Adrenal gland (tissue), 12 donors: ENCODE results near the gene CD81. TPM values are rescaled to one million over a fixed set of nuclear protein-coding genes. Genes with fewer than 3 reads are reported as not detected.

Source experiments
- DNase-seq, 7 donors: peaks; one replicate each; pipeline ENCODE4 v3.0.0-alpha.2; 2019 to 2020
- H3K27ac ChIP-seq, 5 donors: fragments of 200-600 bp; sonication (generic) in 4 of 5; 1 replicate in 3 of 5; 2 replicates in 2 of 5; pipeline versions ENCODE4 v1.5.1 to v1.8.0; 2016 to 2020; ENCODE audit warnings: mild to moderate bottlenecking in 1 of 5
- H3K27me3 ChIP-seq: fragments of 200-600 bp; 2 replicates; pipeline ENCODE4 v1.8.0; 2021
- H3K36me3 ChIP-seq, 2 donors: fragments of 200-600 bp; replicated peaks in 1 of 2; 1 replicate in 1 of 2; 2 replicates in 1 of 2; pipeline versions ENCODE4 v1.5.1 to v1.8.0; 2018 to 2022
- H3K4me1 ChIP-seq, 2 donors: fragments of 200-600 bp; replicated peaks in 1 of 2; 1 replicate in 1 of 2; 2 replicates in 1 of 2; pipeline versions ENCODE4 v1.5.1 to v1.8.0; 2018 to 2021
- H3K4me3 ChIP-seq, 4 donors: fragments of 200-600 bp; sonication (generic) in 3 of 4; one replicate each; pipeline ENCODE4 v1.5.1; 2016 to 2018
- H3K9me3 ChIP-seq, 3 donors: fragments of 200-600 bp; sonication (generic) in 1 of 3; replicated peaks in 1 of 3; 1 replicate in 2 of 3; 2 replicates in 1 of 3; pipeline versions ENCODE4 v1.5.1 to v1.8.0; 2016 to 2021
- POLR2A ChIP-seq, 2 donors: fragments of 450-650 bp; IDR thresholded peaks; one replicate each; pipeline ENCODE4 v1.6.1; 2017; ENCODE audit warnings: antibody characterized with exemption in 2 of 2, mild to moderate bottlenecking in 2 of 2, moderate library complexity in 1 of 2
- WGBS, 4 donors: extraction: QIAGEN DNeasy Blood & Tissue Kit in 2 of 4; methylation state at CpG; one replicate each; pipeline versions ENCODE4 v1.1.5 to v1.1.7; 2013 to 2017; 5-methylcytosine and 5-hydroxymethylcytosine counted together
- intact Hi-C, 2 donors: fragments of 100-400 bp; cut with DNase I; formaldehyde crosslinking; loops; one replicate each; pipeline versions ENCODE4 v1.14.1 to v1.15.0; 2022 to 2023
- polyA plus RNA-seq, 3 donors: library from polyadenylated mRNA; stranded (reverse); fragments of 200-250 nt in 2 of 3; fragments of 350-450 nt in 1 of 3; fragmentation: Illumina TruSeq in 1 of 3; extraction: RNeasy Lipid Tissue Mini Kit (QIAGEN cat#74804) in 1 of 3; gene quantifications; one replicate each; pipeline ENCODE4 v1.2.3, GENCODE V29; 2013 to 2014
- total RNA-seq, 9 donors: library from RNA; depleted of rRNA in 4 of 9; stranded (reverse); fragments of >200 nt in 4 of 9; fragments of 120-200 nt in 1 of 9; fragmentation: NEBNext Ultra II Directional in 1 of 9; extraction: Animal tissue kit (Norgen Biotek cat#: 25700) in 1 of 9; gene quantifications; one replicate each; pipeline versions ENCODE4 v1.1.0 to v1.2.4, GENCODE V29; 2013 to 2023
- TF ChIP-seq, protein P1 (sequence below), 6 experiments: fragments of 450-650 bp in 4 of 6; fragments of 200-600 bp in 2 of 6; sonication (generic) in 1 of 6; IDR thresholded peaks; 1 replicate in 5 of 6; 2 replicates in 1 of 6; pipeline versions ENCODE4 v1.5.1 to v1.8.0; 2016 to 2021; ENCODE audit warnings: antibody characterized with exemption in 6 of 6, mild to moderate bottlenecking in 2 of 6, moderate library complexity in 1 of 6
- donor health status: healthy with polysubstance abuse.
- donor health status: Bipolar disorder and iron deficiency.
- donor health status: DM: yes; HTN: yes; CAD: no.
- donor health status: DM: no; HTN: no; CAD: no.
- donor health status: DM: no; HTN: no; CAD: no.
- donor health status: DM: yes; HTN: yes; CAD: no.

The CD81 gene
- total and polyA plus RNA-seq, 12 donors: 40.9 to 444 (median 275) TPM

DNA sequence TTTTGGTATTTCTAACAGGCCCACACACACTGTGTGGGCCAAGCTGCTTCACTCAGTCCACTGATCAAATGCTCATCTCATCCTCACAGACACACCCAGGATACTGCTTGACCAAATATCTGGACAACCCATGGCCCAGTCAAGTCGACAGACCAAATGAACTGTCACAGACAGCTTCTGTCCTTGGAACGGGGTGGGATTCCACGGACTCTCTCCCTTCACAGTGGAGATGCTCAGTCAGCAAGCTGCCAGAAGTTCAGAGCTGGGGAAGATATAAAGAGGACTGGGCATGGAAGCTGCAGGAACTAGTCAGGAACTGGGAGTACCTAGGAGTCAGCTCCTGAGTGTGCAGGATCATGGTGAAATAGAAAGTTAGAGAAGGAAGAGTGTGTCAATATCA is 34.6 kb upstream of the CD81 start:
- no peak for DNase-seq
- intact Hi-C loops: no loop called here
- H3K36me3 ChIP-seq: no peaks in the 10 kb centered on the region
- H3K4me3 ChIP-seq: no peak overlapping the region
- H3K27me3 ChIP-seq: no peaks in the 10 kb centered on the region
- no peaks in the 10 kb centered on the region for H3K9me3 ChIP-seq
- 70 to 87% (median 85%) methylated on average over 2 to 3 of the region's 3 CpGs for WGBS, 4 donors
- H3K27ac ChIP-seq: no peak overlapping the region
- no peaks in the 10 kb centered on the region for H3K4me1 ChIP-seq
- TF ChIP-seq POLR2A (IDR thresholded peaks at IDR 0.05): no peak
- TF ChIP-seq, protein P1, sequence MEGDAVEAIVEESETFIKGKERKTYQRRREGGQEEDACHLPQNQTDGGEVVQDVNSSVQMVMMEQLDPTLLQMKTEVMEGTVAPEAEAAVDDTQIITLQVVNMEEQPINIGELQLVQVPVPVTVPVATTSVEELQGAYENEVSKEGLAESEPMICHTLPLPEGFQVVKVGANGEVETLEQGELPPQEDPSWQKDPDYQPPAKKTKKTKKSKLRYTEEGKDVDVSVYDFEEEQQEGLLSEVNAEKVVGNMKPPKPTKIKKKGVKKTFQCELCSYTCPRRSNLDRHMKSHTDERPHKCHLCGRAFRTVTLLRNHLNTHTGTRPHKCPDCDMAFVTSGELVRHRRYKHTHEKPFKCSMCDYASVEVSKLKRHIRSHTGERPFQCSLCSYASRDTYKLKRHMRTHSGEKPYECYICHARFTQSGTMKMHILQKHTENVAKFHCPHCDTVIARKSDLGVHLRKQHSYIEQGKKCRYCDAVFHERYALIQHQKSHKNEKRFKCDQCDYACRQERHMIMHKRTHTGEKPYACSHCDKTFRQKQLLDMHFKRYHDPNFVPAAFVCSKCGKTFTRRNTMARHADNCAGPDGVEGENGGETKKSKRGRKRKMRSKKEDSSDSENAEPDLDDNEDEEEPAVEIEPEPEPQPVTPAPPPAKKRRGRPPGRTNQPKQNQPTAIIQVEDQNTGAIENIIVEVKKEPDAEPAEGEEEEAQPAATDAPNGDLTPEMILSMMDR (IDR thresholded peaks at IDR 0.05): no peak

GRCh38 chr11:2342981-2343380 is 34.1 kb upstream of the CD81 start:
- H3K27ac ChIP-seq: no peak overlapping the region
- H3K27me3 ChIP-seq: no peaks in the 10 kb centered on the region
- H3K36me3 ChIP-seq: no peaks in the 10 kb centered on the region
- no peaks in the 10 kb centered on the region for H3K9me3 ChIP-seq
- DNase-seq: peak in 1 of 7 donors; percentile 3
- H3K4me3 ChIP-seq: no peak overlapping the region
- 59 to 86% (median 69%) methylated on average over 5 of the region's 5 CpGs for WGBS, 4 donors
- TF ChIP-seq POLR2A (IDR thresholded peaks at IDR 0.05): no peak
- TF ChIP-seq, protein P1 (IDR thresholded peaks at IDR 0.05): no peak
- no peaks in the 10 kb centered on the region for H3K4me1 ChIP-seq
- intact Hi-C loops: no loop called here

- no peak for DNase-seq
- TF ChIP-seq, protein P1 (IDR thresholded peaks at IDR 0.05): no peak
- TF ChIP-seq POLR2A (IDR thresholded peaks at IDR 0.05): no peak
- Histone ChIP-seq H3K4me1 (no peaks in the 10 kb centered on the region), H3K4me3 (no peak overlapping the region), H3K27me3 (no peaks in the 10 kb centered on the region), H3K36me3 (no peaks in the 10 kb centered on the region), H3K9me3 (no peaks in the 10 kb centered on the region), H3K27ac (no peak overlapping the region)
- WGBS, 4 donors: 85 to 88% (median 86%) methylated on average over 4 of the region's 4 CpGs
- intact Hi-C loops: no loop called here
These were observed 33.6 kb upstream of the CD81 start for GRCh38 chr11:2343502-2343901.

GRCh38 chr11:2345050-2345449 is 32.1 kb upstream of the CD81 start:
- H3K27ac ChIP-seq: no peak overlapping the region
- no peak overlapping the region for H3K4me3 ChIP-seq
- H3K9me3 ChIP-seq: no peaks in the 10 kb centered on the region
- TF ChIP-seq POLR2A (IDR thresholded peaks at IDR 0.05): no peak
- TF ChIP-seq, protein P1 (IDR thresholded peaks at IDR 0.05): no peak
- intact Hi-C loops: no loop called here
- 69 to 79% (median 75%) methylated on average over 2 of the region's 2 CpGs for WGBS, 4 donors
- H3K4me1 ChIP-seq: no peaks in the 10 kb centered on the region
- no peaks in the 10 kb centered on the region for H3K27me3 ChIP-seq
- no peak for DNase-seq
- no peaks in the 10 kb centered on the region for H3K36me3 ChIP-seq
